HG03045 (cell line): ENCODE results near the gene MUL1.
"Not testable (repeated sequence)": the region's sequence is repeated elsewhere in the genome, so short reads cannot be mapped to it uniquely, and the experiment has no call there.

ENCODE experiments used
- ATAC-seq: cut with Tn5 transposase; IDR thresholded peaks from one replicate; pipeline ENCODE4 v1.9.1; 2021; ENCODE audit warnings: mild to moderate bottlenecking, moderate library complexity; ENCODE audit not compliant: unreplicated experiment

The MUL1 gene

DNA sequence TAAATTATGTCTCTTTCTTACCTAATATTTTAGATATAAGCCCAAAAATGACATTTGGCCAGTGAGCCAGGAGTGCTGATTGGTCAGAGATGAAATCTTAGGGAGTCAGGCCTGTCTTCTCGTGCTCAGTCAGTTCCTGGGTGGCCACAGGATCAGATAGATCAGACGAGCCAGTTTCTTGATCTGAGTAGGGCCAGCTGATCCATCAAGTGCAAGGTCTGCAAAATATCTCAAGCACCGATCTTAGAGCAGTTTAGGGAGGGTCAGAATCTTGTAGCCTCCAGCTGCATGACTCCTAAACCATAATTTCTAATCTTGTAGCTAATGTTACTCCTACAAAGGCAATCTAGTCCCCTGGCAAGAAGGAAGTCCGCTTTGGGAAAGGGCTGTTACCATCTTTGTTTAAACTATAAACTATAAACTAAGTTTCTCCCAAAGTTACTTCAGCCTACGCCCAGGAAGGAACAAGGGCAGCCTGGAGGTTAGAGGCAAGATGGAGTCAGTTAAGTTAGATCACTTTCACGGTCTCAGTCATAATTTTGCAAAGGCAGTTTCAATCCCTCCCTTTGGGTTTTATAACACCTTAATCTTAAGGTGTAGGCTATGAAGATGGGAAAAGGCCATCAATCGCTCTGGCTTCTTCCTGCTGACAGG, 11.8 kb upstream of the MUL1 start:
- not testable (repeated sequence) for ATAC-seq

- ATAC-seq, result no peak
Measured at GRCh38 chr1:20511518-20512428, 3.8 kb upstream of the MUL1 start.

- no peak for ATAC-seq
Measured at GRCh38 chr1:20508411-20508771, 440 bp upstream of the MUL1 start.

DNA sequence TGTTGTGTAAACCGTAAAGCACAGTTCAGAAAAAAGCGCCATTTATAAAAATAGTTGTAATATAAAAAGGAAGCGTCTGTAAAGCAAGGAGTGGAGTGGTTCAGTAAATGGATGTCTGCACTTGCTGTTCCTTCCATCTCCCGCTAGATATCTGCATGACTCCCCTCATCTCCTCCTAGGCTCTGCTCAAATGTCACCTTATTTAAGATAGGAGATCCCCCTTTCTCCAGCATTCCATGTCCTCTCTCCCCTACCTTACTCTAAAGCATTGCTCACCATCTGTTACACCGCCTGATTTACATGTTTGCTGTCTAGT, 745 bp downstream of the MUL1 start:
- no peak for ATAC-seq

- ATAC-seq, result no peak
Measured at GRCh38 chr1:20505488-20505887, 2.5 kb downstream of the MUL1 start.

- no peak for ATAC-seq
Measured at GRCh38 chr1:20500716-20501115, 7.2 kb downstream of the MUL1 start.

- ATAC-seq, result no peak
Measured at GRCh38 chr1:20499718-20500117, 8.2 kb downstream of the MUL1 start.

GRCh38 chr1:20499105-20499504, 8.8 kb downstream of the MUL1 start:
- no peak for ATAC-seq

DNA sequence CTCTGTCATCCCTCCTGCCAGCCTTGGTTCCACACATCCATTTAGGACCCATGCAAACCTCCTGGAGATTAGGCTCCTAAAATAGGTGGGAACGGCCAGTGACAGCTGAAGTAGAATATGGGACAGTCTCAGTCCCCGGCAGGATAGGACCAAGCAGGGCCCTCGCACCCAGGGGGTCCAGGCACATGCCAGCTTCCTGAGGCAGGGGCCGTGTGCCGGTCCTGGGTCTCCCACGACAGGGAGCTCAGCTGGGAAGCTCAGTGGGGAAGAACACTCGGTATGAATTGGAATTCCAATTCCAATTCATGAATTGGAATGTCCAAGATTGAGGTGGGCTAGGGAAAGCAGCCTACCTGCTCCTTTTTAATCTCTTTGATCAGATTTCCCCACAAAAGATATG, 9.8 kb downstream of the MUL1 start:
- ATAC-seq, result no peak

DNA sequence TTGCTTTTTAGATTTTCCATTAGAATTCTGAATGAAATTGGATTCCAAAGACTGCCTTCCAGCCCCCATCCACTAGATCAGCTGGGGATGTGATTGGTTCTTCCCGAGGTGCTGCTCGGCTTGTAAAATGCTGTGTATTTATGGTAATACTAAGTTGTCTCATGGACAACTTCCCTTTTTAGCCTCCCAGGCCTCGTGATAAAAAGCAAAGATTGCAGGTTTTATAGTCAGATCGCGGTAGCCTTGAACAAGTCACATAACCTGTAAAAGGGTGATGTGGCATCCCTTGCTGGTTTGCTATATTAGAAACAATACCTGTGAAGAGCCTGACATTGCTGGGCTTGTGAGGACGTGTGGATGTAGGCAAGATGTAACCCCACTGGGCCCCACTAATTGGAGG, 10.4 kb downstream of the MUL1 start:
- ATAC-seq, result no peak

- not testable (repeated sequence) for ATAC-seq
Measured at GRCh38 chr1:20496725-20497383, 11.1 kb downstream of the MUL1 start.

DNA sequence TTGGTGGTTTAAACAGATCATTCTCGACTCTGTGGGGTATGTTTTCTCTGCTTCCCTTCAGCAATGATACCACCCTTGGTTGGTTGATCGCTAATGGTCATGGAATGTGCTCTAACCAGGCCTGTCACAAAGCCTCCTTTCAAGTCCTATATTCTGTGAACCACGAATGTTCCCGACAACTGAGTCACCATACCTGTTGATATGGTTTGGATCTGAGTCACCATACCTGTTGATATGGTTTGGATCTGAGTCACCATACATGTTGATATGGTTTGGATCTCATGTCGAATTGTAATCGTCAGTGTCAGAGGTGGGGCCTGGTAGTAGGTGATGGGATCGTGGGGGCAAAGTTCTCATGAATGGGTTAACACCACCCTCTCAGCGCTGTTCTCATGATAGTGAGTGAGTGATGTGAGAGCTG, 11.7 kb downstream of the MUL1 start:
- ATAC-seq, result no peak

DNA sequence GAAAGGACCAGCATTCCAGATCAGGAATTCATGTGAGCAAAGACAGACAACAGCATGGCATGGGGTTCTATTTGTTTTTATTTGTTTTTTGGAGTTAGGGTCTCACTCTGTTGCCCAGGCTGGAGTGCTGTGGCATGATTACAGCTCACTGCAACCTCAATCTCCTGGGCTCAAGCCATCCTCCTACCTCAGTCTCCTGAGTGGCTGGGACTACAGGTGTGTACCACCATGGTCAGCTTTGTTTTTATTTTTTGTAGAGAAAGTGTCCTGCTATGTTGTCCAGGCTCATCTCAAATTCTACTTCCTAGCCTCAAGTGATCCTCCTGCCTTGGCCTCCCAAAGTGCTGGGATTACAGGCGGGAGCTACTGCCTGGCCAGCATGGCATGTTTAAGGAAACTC, 12.3 kb downstream of the MUL1 start:
- no peak for ATAC-seq

DNA sequence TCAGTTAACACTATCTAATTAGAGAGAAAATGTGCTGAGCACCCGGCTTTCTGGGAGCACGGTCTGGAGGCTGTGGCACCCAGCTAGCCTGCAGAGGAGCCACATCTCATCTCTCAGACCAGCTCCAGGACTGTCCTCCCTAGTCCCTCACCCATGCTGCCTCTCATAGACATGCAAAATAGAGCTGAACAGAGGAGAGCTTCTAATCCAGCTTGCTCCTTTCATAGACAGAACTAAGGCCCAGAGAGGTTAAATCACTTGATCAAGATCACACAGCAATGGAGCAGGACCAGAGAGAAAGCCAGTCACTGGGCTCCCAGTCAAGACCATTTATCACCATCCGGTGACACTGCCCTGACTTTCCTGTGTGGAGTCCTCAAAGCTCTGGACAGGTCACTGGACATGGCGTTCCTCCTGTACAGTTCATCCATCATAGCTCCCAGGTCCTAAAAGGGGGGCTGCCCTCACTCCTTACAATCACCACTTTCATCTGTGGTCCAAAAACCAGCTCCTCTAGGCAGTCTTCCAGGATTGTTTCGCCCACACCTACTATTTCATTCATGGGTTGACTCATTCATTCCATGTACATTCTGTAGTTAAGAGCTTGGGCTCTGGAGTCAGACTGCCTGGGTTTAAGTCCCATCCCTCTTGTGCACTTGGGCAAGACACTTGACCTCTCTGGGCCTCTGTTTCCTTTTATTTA, 13.2 kb downstream of the MUL1 start:
- no peak for ATAC-seq

DNA sequence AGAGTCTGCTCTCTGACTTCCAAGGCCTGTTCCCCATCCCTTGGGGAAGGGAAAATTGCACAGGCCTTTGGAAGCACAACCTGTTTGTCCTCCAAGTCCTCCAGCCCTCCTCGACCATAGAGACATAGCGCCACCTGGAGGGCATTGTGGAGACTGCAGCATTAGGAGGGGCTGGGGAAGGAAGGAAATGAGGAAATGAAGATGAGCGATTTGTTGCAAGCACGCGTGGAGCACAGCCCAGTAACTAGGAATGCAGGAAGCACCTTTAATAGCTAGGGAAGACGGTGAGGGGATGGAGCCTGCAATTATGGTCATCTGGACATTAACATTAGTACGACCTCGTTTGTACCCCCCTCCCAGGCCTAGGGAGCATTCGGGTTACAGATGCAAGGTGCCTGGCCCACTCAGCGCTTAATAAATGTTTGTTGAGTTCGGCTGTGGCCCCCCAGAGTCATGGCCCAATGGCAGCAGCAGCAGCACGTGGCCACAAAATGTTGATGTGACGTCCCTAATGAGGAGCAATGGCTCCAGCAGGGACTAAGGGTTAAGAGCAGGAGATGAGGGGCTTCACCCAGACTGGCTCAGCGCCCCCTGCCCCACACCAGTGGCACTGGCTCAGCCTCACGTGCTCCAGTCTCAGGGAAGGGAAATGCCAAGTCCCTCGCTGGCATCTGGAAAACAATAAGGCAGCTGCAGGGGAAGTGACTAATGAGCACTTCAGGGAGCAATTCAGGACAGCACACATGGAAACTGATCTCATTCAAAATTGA, 13.9 kb downstream of the MUL1 start:
- ATAC-seq, result no peak

DNA sequence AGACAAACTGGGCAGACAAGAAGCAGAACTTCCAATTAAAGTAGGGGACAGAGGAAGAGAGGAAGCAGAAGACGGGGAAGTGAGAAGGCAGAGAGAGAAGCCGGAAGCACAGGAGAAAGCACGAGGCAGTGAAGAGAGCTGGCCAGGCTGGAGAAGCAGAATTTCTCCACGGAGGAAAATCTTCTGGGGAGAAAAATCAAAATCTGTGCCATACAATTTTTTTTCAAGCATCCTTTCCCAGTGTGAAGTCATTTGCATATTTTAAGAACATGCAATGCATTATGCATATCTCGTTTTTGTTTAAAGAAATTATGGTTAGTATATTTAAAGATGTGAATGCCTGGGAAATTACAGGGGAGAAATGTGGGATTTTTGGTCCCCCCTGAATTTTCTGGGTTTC, 14.6 kb downstream of the MUL1 start:
- ATAC-seq, result no peak

- no peak for ATAC-seq
Measured at GRCh38 chr1:20492751-20493150, 15.2 kb downstream of the MUL1 start.

GRCh38 chr1:20491866-20492265, 16.1 kb downstream of the MUL1 start:
- ATAC-seq, result no peak

DNA sequence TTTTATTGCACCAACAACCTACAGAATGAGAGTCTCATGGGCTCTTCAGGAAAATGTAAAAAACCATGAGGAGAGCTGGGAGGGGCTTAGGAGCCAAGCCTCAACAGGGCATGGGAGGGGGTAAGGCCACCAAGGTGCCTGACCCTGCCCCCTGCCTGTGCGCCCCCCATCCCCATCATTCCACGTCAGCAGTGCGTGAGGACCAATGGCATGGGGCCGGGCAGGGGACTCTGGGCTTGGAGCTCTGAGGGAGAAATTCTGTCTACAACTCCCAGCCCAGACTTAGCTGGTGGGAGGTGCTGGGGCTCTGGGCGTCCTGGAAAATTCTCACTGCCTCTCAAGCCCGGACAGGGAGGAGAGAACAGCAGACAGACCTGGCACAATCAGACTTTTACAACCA, 16.8 kb downstream of the MUL1 start:
- no peak for ATAC-seq

DNA sequence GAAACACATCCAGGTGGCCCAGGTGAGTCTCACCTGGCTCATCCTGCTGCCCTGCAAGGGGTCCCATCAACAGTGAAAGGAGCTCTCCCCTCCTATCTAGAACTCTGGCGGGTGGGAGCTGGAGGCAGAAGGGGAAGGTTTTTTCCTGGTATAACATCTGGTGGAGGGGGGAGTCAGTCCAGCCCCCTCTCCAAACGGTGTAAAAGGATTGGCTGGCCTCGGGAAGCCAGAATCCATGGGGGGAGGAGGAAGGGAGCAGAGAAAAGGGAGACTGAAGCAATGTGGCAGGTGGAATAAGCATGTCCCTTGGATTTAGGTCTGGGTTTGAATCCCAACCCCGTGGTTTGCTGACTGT, 20.7 kb downstream of the MUL1 start:
- no peak for ATAC-seq
